ENCODE results near the gene MAN1B1. TPM values are rescaled to one million over a fixed set of nuclear protein-coding genes. Genes with fewer than 3 reads are reported as not detected.

Gene MAN1B1
- total RNA-seq, 1 experiment from 2014 or later = 57.2 TPM

GRCh38 chr9:137145731-137146526, 59.1 kb downstream of the MAN1B1 start:
- no peak for DNase-seq (ENCODE audit: low read depth, low spot score)
- ChIA-PET POLR2A (no interaction called here), CTCF (interaction anchor here (0.9 kb wide), 1 partner anchor 277 kb away, joined by 8 read pairs; the partner anchor contains the start of gene NOXA1)
- no peak overlapping the region for H3K4me3 ChIP-seq (ENCODE audit: low read depth in 2 of 2, low read length in 2 of 2)
- no peaks in the 10 kb centered on the region for H3K9me3 ChIP-seq (ENCODE audit: control insufficient read depth, insufficient read depth, low read depth, low read length)
- no peak for TF ChIP-seq POLR2AphosphoS5 (IDR thresholded peaks at IDR 0.05; ENCODE audit: low read depth, low read length)
- peak; percentile 72 to 81 for TF ChIP-seq REST (IDR thresholded peaks at IDR 0.05; ENCODE audit: insufficient read depth in 1 of 2, low read depth in 2 of 2, low read length in 1 of 2)
- H3K4me1 ChIP-seq (ENCODE audit: control insufficient read depth, insufficient read depth, low read length) = no peaks in the 10 kb centered on the region
- intact Hi-C loops (cut with micrococcal nuclease; ENCODE audit: unreplicated experiment) (no loop called here), in situ Hi-C loops (cut with HindIII; ENCODE audit: low pct_unique_long_range_greater_than_20kb, low sequenced_read_pairs) (no loop called here)
- H3K27ac ChIP-seq (ENCODE audit: low read length) = no peak overlapping the region
- BruUV-seq (replicated peaks) = no TSS peak
- no peaks in the 10 kb centered on the region for H3K27me3 ChIP-seq (ENCODE audit: control insufficient read depth, insufficient read depth, low read length)
- H3K36me3 ChIP-seq (ENCODE audit: control insufficient read depth, insufficient read depth, low read length) = no peaks in the 10 kb centered on the region
- peak; percentile 51 for ATAC-seq

GRCh38 chr9:137146527-137146918, 59.7 kb downstream of the MAN1B1 start:
- H3K27me3 ChIP-seq (ENCODE audit: control insufficient read depth, insufficient read depth, low read length) = no peaks in the 10 kb centered on the region
- H3K27ac ChIP-seq (ENCODE audit: low read length) = no peak overlapping the region
- ChIA-PET CTCF (no interaction called here), POLR2A (no interaction called here)
- ATAC-seq (peak; percentile 51; the same call in 1 of the 2 replicates), DNase-seq (ENCODE audit: low read depth, low spot score) (no peak)
- H3K4me1 ChIP-seq (ENCODE audit: control insufficient read depth, insufficient read depth, low read length) = no peaks in the 10 kb centered on the region
- no peaks in the 10 kb centered on the region for H3K36me3 ChIP-seq (ENCODE audit: control insufficient read depth, insufficient read depth, low read length)
- no peaks in the 10 kb centered on the region for H3K9me3 ChIP-seq (ENCODE audit: control insufficient read depth, insufficient read depth, low read depth, low read length)
- in situ Hi-C loops (cut with HindIII; ENCODE audit: low pct_unique_long_range_greater_than_20kb, low sequenced_read_pairs) = no loop called here
- BruUV-seq (replicated peaks) = no TSS peak
- TF ChIP-seq SIN3A (IDR thresholded peaks at IDR 0.05; ENCODE audit: borderline replicate concordance, insufficient read depth, low read depth, low read length) (no peak), REST (IDR thresholded peaks at IDR 0.05; ENCODE audit: insufficient read depth in 1 of 2, low read depth in 2 of 2, low read length in 1 of 2) (peak; percentile 78 to 80), CTCF (IDR thresholded peaks at IDR 0.05) (no peak), POLR2AphosphoS5 (IDR thresholded peaks at IDR 0.05; ENCODE audit: low read depth, low read length) (no peak)
- no peak overlapping the region for H3K4me3 ChIP-seq (ENCODE audit: low read depth in 2 of 2, low read length in 2 of 2)
- intact Hi-C loops (cut with micrococcal nuclease; ENCODE audit: unreplicated experiment) = no loop called here
